Ecto neural progenitor cell (in vitro differentiated cells): ENCODE data around the gene DZIP1.
"Not testable (repeated sequence)": the region's sequence is repeated elsewhere in the genome, so short reads cannot be mapped to it uniquely, and the experiment has no call there.

ENCODE experiments used
- DNase-seq: peaks from one replicate; pipeline ENCODE4 v3.0.0-alpha.2; 2018; ENCODE audit warnings: low spot score

DZIP1 gene

DNA sequence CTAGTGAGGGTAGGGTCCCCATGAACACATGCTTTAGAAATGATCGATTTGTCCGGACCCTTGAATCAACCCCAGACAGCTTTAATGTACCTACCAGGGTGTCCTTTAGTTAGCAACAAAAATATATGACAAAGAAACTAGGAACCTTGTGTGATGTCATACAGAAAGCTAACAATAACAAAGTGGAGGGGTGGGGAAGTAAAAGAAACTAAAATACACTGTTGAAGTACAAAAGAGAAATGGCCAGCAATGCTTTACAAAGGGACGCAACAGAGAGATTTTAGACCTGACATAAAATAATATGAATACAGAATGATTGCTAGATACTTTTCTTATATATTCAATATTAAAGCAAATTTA lies 40.0 kb downstream of the DZIP1 start:
- no peak for DNase-seq

GRCh38 chr13:95603887-95604555 lies 40.5 kb downstream of the DZIP1 start:
- no peak for DNase-seq

DNA sequence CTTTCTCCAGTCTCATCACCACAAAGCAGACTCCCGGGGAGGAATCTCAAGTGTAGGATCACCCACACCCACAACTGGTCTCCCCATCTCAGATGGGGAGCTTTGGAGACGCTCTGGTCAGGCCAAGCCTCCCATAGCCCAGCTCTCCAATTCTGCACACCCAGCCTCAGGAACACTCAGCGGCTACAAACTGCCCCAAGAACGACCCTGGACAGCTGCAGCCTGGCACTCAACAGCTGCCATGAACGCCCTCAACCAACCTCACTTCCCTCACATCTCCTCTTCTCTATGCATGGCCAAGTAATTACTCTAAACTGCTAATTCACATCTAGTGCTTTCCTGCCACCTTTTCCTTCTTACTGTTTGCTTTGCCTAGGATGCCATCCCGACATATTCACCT lies 42.6 kb downstream of the DZIP1 start:
- DNase-seq = no peak

- no peak for DNase-seq
Measured at GRCh38 chr13:95601216-95601615, 43.3 kb downstream of the DZIP1 start.

DNA sequence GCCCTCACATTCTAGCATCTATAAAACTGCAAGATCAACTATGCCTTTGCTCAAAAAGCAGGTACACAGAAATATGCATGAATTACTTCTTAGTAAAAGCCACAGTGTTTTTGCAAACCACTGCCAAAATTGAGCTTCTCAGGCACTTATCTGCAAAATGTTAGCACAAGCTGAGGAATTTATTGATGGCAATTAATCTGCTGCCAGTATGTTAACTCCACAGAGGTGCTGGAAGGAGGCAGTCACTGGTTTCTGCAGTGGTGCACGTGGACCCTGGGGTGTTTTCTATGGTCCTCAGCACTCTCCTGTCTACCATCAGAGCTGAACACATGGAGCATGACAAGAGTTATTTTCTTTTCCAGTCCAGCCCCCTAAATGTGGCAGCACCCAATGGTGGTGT lies 47.8 kb downstream of the DZIP1 start:
- no peak for DNase-seq

GRCh38 chr13:95593462-95593861 lies 51.0 kb downstream of the DZIP1 start:
- no peak for DNase-seq

DNA sequence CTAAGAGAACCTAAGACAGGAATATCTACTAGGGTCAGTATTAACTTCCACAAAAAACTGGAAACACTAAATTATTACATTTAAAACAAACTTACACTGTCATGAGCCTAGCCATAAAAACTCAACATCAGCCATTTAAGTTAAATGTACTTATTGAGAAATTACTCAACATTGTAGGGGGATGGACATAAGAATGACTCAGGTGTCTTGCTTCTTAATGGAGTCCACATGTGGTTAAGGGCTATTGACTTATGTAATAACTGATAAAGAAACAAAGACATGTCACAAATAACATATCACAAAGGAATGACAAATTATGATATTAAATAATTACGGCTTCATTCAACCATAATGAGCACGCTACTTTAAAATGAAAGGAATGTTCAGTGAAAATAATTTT lies 55.8 kb downstream of the DZIP1 start:
- no peak for DNase-seq

GRCh38 chr13:95588134-95588533 lies 56.4 kb downstream of the DZIP1 start:
- DNase-seq = no peak

DNA sequence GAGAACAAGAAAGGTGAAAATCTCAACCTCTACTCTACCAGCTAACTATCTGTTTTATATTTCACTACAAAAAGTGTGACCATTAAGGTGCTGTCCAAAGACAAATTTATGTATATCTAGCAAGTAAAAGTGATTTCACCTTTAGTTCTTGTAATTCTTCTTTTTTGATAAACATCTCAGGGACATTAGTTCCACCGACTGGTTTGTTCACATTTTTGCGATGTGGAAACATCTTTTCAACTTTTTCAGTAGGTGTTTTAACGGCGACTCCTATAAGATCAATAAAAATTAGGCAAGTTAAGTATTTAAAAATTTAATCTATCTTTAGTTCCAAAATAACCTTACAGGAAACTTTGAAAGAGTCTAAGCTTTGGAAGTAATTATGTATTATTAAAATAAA lies 58.6 kb downstream of the DZIP1 start:
- no peak for DNase-seq

- DNase-seq = no peak
Measured at GRCh38 chr13:95579303-95579702, 65.2 kb downstream of the DZIP1 start.

DNA sequence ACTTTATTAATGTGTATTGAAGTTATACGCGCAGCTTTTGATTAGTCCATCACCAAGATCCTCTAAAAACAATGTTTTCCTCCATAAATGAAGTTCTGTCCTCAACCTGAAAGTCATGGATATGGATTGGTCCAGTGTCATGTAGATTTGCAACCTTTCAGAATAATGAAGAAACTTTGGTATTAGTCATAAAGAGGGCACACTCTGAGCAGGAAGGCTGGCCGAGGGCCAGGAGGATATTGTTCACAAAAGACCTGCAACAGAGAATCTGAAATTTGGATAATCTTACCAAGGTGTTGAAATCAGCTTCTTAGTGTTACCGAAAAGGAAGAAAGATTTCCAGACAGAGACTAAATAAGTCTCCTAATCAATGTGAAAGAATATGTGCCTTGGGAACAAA lies 71.3 kb downstream of the DZIP1 start:
- no peak for DNase-seq

DNA sequence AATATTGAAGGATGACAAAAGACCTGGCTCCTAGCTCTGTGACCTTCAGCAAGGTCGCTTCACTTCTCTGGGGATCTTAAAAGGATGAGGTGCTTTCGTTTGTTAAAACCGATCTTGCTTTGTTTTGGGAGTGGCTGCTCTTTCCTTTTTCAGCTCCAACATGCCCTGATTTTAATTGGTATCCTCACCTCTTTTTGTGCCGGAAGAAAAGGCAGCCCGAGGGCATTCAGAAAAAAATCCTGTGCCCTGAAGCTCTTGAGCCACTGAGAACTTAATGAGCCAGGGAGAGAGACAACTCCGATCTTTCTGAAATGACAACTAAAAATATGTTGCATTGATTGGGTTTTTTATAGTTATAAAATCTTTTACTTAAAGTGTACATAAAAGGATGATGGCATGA lies 72.6 kb downstream of the DZIP1 start:
- no peak for DNase-seq

- DNase-seq = no peak
Measured at GRCh38 chr13:95570016-95570415, 74.5 kb downstream of the DZIP1 start.

GRCh38 chr13:95568131-95568530 lies 76.4 kb downstream of the DZIP1 start:
- DNase-seq = no peak

GRCh38 chr13:95565758-95566157 lies 78.7 kb downstream of the DZIP1 start:
- DNase-seq = not testable (repeated sequence)

DNA sequence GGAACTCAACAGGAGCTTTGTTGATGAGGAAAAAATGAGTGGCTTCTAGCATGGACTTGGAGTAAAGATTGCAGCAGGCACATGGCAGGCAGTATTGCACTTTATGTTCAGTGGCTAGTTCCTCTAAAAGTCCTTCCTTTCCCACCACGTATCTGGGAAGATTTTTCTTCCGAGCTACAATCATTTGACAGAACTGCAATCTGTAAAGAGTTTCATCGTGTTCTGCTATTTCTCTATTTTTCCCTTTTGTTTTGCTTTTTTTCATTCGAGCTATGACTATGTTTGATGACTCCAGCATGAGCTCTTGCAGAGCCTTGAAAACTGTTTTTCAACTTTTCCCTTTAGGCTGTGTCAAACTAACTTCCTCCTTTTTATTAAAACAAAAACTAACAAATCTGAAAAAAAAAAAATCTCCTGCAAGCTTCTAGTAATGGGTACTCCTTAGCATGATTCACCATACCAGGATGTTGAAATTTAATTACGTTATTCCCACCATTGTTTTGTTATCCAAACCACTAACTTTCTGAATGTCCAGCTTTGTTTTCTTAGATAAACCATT lies 79.7 kb downstream of the DZIP1 start:
- DNase-seq = no peak

DNA sequence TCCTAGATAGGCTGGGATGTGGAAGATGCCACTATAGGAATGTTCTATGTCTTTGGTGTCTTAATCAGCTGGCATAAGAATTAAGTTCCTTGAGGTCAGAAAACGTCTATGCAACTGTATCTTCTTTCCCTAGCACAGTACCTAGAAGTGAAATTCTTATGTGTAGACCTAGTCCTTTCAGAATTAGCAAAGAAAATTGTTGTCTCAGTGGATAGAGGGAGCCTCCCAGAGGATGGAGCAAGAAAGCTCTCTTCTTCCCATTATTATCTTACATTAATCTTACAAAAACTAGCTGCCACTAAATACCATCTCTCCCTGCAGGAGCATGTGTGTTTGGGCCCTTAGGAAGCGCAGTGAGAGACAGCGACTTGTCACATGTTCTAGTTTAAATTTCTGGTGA lies 80.4 kb downstream of the DZIP1 start:
- DNase-seq = no peak

DNA sequence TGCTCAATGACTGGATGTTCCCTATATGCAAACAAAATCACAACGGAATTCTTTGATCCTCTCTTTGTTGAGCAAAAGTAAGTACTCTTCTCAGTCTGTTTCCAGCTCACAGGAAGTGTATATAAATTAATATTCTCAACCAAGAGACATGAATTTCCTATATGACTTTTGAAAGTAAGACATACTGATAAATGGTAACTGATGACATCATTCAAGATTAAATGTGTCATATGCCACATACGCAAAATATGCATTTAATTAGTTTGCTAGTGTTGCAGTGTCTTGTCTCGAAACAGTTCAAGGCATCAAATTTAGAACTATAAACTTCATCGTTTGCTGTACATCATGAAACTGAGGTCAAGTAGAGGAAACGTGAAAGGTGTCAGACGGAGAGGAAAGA lies 84.1 kb downstream of the DZIP1 start:
- no peak for DNase-seq

GRCh38 chr13:95559100-95559499 lies 85.4 kb downstream of the DZIP1 start:
- DNase-seq = no peak

DNA sequence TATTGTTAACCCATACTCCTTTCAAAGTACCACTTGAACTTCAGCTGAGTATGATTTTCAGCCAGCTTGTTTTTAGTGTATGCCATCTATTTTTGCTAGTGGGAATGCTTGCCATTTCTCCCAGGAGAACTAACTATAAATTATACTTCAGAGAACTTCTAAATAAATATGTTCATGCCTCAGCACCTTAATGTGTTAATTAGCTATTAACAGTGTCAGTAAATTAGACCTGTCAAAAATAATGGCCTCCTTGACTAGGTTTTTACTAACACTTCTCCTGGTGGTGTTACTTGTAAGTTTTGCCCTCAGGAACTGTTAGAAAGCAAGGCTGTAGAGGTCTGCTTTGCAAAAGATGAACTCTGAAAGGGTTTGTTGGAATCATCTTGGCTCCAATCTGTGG lies 87.5 kb downstream of the DZIP1 start:
- no peak for DNase-seq

DNA sequence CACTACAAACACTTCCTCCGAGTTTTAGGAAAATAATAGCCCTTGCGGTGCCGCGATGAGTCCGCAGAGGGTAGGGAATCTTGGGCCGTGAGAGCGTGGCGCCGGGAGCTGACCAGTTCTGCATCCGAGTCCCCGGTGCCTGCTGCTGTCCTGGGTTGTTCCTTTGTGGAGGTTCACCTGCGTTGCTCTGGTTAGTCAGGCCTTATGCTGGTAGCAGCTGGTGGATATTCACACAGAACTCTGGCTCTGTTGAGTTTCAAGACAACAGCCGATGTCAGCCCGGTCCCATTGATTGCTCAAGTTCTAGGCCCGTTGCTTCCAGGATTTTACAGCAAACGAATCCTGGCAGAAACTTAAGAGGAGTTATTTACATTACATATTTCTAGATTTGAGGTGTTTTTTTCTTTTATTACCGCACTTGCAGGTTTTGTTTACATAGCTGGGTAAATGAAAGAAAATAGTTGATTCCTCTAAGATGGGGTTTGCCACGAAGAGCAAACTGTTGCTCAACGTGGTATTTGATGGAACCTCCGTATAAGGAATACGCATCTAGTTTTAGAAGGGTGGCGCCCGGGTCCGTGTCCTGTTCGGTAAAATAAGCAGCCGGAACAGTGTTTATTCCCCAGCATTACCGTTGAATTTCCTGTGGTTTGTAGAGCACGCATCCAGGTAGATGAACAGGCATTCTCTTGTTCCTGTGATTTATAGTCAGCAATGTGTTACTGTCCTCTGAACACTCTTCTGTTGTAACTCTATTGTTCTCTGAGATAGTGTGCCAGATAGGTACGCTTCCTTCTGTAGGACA lies 90.7 kb downstream of the DZIP1 start:
- DNase-seq = peak; percentile 60

DNA sequence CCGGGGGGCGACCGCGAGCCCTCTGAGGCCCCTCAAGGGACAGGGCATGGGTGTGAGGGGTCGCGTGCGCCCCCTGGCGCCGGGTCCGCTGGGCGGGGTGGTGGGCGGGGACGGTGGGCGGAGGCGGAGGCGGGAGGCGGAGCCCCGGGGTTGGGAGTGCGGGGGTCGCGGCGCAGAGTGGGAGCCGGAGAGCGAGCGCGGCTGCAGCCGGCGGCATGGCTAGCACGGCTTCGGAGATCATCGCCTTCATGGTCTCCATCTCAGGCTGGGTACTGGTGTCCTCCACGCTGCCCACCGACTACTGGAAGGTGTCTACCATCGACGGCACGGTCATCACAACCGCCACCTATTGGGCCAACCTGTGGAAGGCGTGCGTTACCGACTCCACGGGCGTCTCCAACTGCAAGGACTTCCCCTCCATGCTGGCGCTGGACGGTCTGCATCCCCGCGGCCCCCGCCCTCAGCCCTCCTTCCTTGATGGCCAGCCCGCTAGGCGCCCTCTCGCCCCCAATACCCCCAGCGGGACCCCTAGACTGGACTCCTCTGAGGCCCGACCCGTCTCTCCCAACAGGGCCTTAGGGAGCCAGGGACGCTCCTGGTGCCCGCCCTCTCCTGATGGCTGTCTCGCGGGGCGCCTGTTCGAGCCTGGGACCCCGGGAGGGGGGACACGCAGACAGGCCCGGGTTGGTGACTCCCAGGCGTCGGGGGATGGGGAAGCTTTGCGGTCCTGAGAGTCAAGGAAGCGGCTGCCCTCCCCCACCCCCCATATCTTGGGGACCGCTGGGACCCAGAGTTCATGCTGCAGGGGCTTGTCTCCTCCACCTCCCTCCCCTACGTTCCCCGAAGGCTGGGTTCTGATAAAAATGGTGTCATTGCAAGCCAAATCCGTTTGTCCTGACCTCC lies 91.7 kb downstream of the DZIP1 start, which contains the start of gene CLDN10:
TSS of gene CLDN10 (plus strand) at position 182 of the 903 bp plus-strand sequence. CDS start at position 216, 34 bp downstream.
- DNase-seq = peak; percentile 95

DNA sequence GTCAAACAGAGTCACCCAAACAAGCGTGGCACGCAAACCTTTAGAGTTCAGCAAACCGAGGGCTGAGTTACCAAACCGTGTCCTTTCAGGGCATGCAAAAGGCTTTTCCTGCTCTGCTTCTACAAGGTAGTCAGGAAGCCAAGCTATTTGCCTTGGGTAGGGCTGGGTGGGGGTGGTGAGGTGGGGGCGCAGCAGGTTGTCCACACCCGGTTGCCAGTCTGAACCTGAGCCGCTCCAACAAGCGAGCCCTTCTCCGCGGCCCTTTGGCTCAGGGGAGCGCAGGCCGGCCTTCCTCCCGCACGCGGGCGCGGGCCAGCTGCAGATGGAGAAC lies 92.3 kb downstream of the DZIP1 start:
- no peak for DNase-seq
